GM18517 (cell line): Measurements from ENCODE around the gene HOXC11.

Experiments used
- ATAC-seq: cut with Tn5 transposase; IDR thresholded peaks from one replicate; pipeline ENCODE4 v1.9.1; 2021; ENCODE audit warnings: mild to moderate bottlenecking, moderate library complexity; ENCODE audit not compliant: unreplicated experiment

Gene HOXC11

GRCh38 chr12:53972722-53973235, at the start of gene HOXC11:
Gene HOXC11, plus strand, starts transcription at chr12:53973126. Its CDS starts 116 bp downstream, at chr12:53973242.
- no peak for ATAC-seq

GRCh38 chr12:53924521-53925405, 48.2 kb upstream of the HOXC11 start:
- ATAC-seq: no peak

GRCh38 chr12:53927220-53928029, 45.5 kb upstream of the HOXC11 start:
- ATAC-seq: no peak

GRCh38 chr12:53928054-53928835, 44.7 kb upstream of the HOXC11 start:
- no peak for ATAC-seq

GRCh38 chr12:53929527-53929926, 43.4 kb upstream of the HOXC11 start:
- no peak for ATAC-seq

GRCh38 chr12:53930591-53931255, 42.2 kb upstream of the HOXC11 start:
- no peak for ATAC-seq

- no peak for ATAC-seq
These were observed 40.9 kb upstream of the HOXC11 start for GRCh38 chr12:53931844-53932581.

- no peak for ATAC-seq
These were observed 40.0 kb upstream of the HOXC11 start for GRCh38 chr12:53932915-53933314.

GRCh38 chr12:53935383-53936341, 37.3 kb upstream of the HOXC11 start:
- ATAC-seq: no peak

- ATAC-seq: no peak
These were observed 35.8 kb upstream of the HOXC11 start for GRCh38 chr12:53937099-53937498.

- ATAC-seq: no peak
These were observed 35.2 kb upstream of the HOXC11 start for GRCh38 chr12:53937596-53938325.

GRCh38 chr12:53938326-53939140, 34.4 kb upstream of the HOXC11 start, which contains the start of gene HOXC13:
Gene HOXC13, plus strand, starts transcription at chr12:53938831. Its CDS starts 76 bp downstream, at chr12:53938907.
- ATAC-seq: no peak

- ATAC-seq: no peak
These were observed 33.5 kb upstream of the HOXC11 start for GRCh38 chr12:53939141-53940108.

GRCh38 chr12:53940443-53941014, 32.4 kb upstream of the HOXC11 start:
- ATAC-seq: no peak

- no peak for ATAC-seq
These were observed 31.7 kb upstream of the HOXC11 start for GRCh38 chr12:53941187-53941586.
